Natural killer cell (primary cell): ENCODE measurements around the gene PGS1. TPM values are rescaled to one million over a fixed set of nuclear protein-coding genes. Genes with fewer than 3 reads are reported as not detected.

ENCODE experiments used
- ATAC-seq, 3 donors: fragments of 150-1000 bp in 2 of 3; fragments of 200-7000 bp in 1 of 3; cut with Tn5 transposase; 1 replicate in 1 of 3; 2 replicates in 2 of 3; pipeline ENCODE4 v1.10.0; 2021; ENCODE audit warnings: mild to moderate bottlenecking in 2 of 3, moderate library complexity in 2 of 3
- DNase-seq, 2 donors: peaks; one replicate each; pipeline versions ENCODE4 v3.0.0 to v3.0.0-alpha.2; 2013 to 2021; ENCODE audit warnings: mixed read lengths in 1 of 2
- H3K27ac ChIP-seq: one replicate; pipeline ENCODE4 v1.5.1; 2013; ENCODE audit warnings: mild to moderate bottlenecking, low read length
- H3K27me3 ChIP-seq: one replicate; pipeline ENCODE4 v1.6.1; 2013; ENCODE audit warnings: low read length; ENCODE audit not compliant: control insufficient read depth, insufficient read depth
- H3K36me3 ChIP-seq: one replicate; pipeline ENCODE4 v1.6.1; 2013; ENCODE audit warnings: low read length; ENCODE audit not compliant: control insufficient read depth, insufficient read depth
- H3K4me1 ChIP-seq: one replicate; pipeline ENCODE4 v1.6.1; 2013; ENCODE audit warnings: low read length; ENCODE audit not compliant: control insufficient read depth, insufficient read depth
- H3K4me3 ChIP-seq: one replicate; pipeline ENCODE4 v1.5.1; 2013; ENCODE audit warnings: low read length
- H3K9me3 ChIP-seq: one replicate; pipeline ENCODE4 v1.6.1; 2013; ENCODE audit warnings: low read length; ENCODE audit not compliant: control insufficient read depth, insufficient read depth
- H3K27ac Mint-ChIP-seq, 2 donors: one replicate each; pipeline ENCODE4 v1.8.0; 2022; ENCODE audit warnings: mild to moderate bottlenecking in 2 of 2, mixed read lengths in 2 of 2, moderate library complexity in 1 of 2
- H3K27me3 Mint-ChIP-seq, 2 donors: one replicate each; pipeline ENCODE4 v1.8.0; 2022; ENCODE audit warnings: low read depth in 2 of 2, mixed read lengths in 2 of 2
- H3K36me3 Mint-ChIP-seq: one replicate; pipeline ENCODE4 v1.8.0; 2022; ENCODE audit warnings: mixed read lengths
- H3K4me1 Mint-ChIP-seq, 2 donors: one replicate each; pipeline ENCODE4 v1.8.0; 2022; ENCODE audit warnings: mixed read lengths in 2 of 2
- H3K4me3 Mint-ChIP-seq: one replicate; pipeline ENCODE4 v1.8.0; 2022; ENCODE audit warnings: mild to moderate bottlenecking, moderate library complexity, mixed read lengths
- H3K9me3 Mint-ChIP-seq, 2 donors: one replicate each; pipeline ENCODE4 v1.8.0; 2022; ENCODE audit warnings: mixed read lengths in 2 of 2
- WGBS: methylation state at CpG from one replicate; pipeline ENCODE4 v1.1.7; 2013; ENCODE audit warnings: missing lambda C conversion rate; ENCODE audit not compliant: insufficient coverage; 5-methylcytosine and 5-hydroxymethylcytosine counted together
- intact Hi-C: fragments of 100-400 bp; cut with micrococcal nuclease; formaldehyde crosslinking; loops from one replicate; pipeline ENCODE4 v1.14.2; 2022
- total RNA-seq, 4 donors: library from RNA; stranded (reverse); fragments of 120-200 nt in 1 of 4; gene quantifications; one replicate each; pipeline versions ENCODE4 v1.2.3 to v1.2.4, GENCODE V29; 2013 to 2022
- TF ChIP-seq, protein P1 (sequence below): fragments of 200-600 bp; IDR thresholded peaks from one replicate; pipeline ENCODE4 v1.8.0; 2022; ENCODE audit warnings: antibody characterized with exemption

The PGS1 gene
- total RNA-seq, 3 donors from 2014 or later (not counting 1 experiment from before 2014, with no cell fraction given) = 47.9 to 53.6 (median 48.3) TPM

DNA sequence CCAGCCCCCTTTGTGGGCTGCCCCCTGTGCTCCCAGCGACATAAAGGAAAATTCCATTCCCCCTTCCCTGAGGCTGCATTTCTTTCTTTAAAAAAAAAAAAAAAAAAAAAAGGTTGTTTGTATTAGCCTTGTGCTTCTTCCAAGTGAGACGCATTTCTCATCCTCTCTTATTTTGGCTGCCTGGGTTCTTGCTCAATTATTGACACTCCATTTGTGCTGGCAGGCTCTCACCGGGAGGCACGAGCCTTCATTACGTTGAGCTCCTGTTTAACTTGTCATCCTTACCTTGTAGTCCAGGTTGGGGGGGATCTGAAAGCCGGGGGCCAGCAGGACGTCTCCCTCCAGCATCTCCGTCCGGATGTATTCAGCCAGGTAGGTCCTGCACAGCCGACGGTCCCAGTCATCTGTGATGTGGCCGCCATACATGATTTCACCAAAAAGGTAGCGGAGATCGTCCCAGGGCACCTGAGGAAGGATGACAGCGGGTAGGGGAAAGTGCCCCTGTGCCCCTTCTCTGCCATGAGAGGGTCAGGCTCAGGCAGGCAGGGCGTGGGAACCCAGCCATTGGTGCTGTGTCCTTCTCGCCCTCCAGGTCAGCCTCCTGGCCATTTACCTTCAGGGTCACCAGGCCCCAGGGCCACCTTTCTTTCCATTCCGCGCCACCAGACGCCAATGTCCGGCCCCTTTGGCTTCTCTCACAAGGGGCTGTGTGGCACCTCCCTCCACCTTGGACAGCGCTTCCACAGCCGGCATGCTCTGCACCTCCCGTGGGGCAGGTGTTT lies 50.6 kb downstream of the PGS1 start:
- ATAC-seq (no peak), DNase-seq (no peak)
- H3K27ac Mint-ChIP-seq = no peak overlapping the region
- no peak overlapping the region for H3K27ac ChIP-seq
- H3K36me3 ChIP-seq = peaks cover 34% of the 10 kb centered on the region
- no peaks in the 10 kb centered on the region for H3K36me3 Mint-ChIP-seq
- no peaks in the 10 kb centered on the region for H3K27me3 Mint-ChIP-seq
- intact Hi-C loops = no loop called here
- no peaks in the 10 kb centered on the region for H3K4me1 ChIP-seq
- no peak overlapping the region for H3K4me3 ChIP-seq
- no peaks in the 10 kb centered on the region for H3K9me3 ChIP-seq
- no peaks in the 10 kb centered on the region for H3K27me3 ChIP-seq
- WGBS = 98% methylated on average over 24 of the region's 24 CpGs
- TF ChIP-seq, protein P1, sequence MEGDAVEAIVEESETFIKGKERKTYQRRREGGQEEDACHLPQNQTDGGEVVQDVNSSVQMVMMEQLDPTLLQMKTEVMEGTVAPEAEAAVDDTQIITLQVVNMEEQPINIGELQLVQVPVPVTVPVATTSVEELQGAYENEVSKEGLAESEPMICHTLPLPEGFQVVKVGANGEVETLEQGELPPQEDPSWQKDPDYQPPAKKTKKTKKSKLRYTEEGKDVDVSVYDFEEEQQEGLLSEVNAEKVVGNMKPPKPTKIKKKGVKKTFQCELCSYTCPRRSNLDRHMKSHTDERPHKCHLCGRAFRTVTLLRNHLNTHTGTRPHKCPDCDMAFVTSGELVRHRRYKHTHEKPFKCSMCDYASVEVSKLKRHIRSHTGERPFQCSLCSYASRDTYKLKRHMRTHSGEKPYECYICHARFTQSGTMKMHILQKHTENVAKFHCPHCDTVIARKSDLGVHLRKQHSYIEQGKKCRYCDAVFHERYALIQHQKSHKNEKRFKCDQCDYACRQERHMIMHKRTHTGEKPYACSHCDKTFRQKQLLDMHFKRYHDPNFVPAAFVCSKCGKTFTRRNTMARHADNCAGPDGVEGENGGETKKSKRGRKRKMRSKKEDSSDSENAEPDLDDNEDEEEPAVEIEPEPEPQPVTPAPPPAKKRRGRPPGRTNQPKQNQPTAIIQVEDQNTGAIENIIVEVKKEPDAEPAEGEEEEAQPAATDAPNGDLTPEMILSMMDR = no peak
- no peak overlapping the region for H3K4me3 Mint-ChIP-seq
- H3K9me3 Mint-ChIP-seq = no peaks in the 10 kb centered on the region
- peaks cover 0 to 8% of the 10 kb centered on the region in 2 donors for H3K4me1 Mint-ChIP-seq

DNA sequence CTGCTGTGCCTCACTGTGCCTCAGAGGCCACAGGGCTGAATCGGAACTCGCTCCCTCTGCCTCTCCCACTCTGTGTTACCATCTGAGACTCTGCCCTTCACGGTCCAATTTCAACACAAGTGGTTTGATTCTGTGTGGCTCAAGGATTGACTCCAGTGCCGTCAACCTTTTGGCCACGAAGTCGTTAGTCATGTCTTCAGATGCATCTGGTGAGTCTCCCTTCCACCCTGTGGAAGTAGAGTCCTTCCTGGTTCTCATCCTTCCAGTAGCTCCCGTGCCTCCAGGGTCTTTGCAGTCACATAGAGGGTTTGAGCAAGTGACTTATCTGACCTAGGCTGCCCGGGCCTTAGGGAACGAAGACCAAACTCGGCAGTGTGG lies 51.2 kb downstream of the PGS1 start:
- peaks cover 28% of the 10 kb centered on the region for H3K36me3 ChIP-seq
- H3K27ac ChIP-seq = no peak overlapping the region
- no peaks in the 10 kb centered on the region for H3K27me3 Mint-ChIP-seq
- no peaks in the 10 kb centered on the region for H3K9me3 Mint-ChIP-seq
- H3K36me3 Mint-ChIP-seq = no peaks in the 10 kb centered on the region
- 86% methylated on average over 10 of the region's 10 CpGs for WGBS
- H3K27me3 ChIP-seq = no peaks in the 10 kb centered on the region
- no peak for DNase-seq
- no peak overlapping the region for H3K4me3 ChIP-seq
- peak overlapping the region in 1 of 2 donors; percentile 24 for H3K27ac Mint-ChIP-seq
- H3K4me1 ChIP-seq = no peaks in the 10 kb centered on the region
- intact Hi-C loops = no loop called here
- H3K4me1 Mint-ChIP-seq = peaks cover 0 to 4% of the 10 kb centered on the region in 2 donors
- H3K4me3 Mint-ChIP-seq = no peak overlapping the region
- no peak for ATAC-seq
- TF ChIP-seq, protein P1 = no peak
- no peaks in the 10 kb centered on the region for H3K9me3 ChIP-seq

DNA sequence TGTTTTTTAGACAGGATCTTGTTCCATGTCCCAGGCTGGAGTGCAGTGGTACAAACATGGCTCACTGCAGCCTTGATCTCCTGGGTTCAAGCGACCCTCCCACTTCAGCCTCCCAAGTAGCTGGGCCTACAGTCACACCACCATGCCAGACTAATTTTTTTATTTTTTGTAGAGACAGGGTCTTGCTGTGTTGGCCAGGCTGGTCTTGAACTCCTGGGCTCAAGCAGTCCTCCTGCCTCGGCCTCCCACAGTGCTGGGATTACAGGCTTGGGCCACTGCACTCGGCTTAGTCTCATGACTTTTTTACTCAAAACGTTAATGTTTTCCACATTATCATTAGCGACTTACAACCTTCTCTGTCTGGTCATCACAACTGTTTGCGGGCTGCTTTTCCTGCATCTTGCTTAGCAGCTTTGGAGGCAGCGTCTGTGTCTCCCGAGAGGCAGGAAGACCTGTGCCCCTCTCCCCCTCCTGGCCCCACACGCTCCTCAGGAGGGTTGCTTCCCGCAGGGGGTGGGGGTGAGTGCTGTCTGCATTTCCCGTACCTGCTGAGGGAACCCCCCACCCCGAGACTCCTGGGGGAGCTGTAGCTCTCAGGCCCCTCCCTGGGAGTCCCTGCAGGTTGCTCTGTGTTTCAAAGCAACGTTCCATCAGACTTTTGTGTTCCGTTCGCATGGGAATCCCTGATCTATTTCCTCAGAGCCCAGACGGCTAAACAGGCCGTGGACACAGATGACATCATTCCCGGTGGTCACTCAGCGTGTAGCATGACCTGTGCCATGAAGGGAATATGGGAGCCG lies 52.6 kb downstream of the PGS1 start:
- DNase-seq (no peak), ATAC-seq (no peak)
- Mint-ChIP-seq H3K9me3 (no peaks in the 10 kb centered on the region), H3K4me3 (no peak overlapping the region), H3K4me1 (peaks cover 0 to 4% of the 10 kb centered on the region in 2 donors), H3K27ac (no peak overlapping the region), H3K27me3 (no peaks in the 10 kb centered on the region), H3K36me3 (no peaks in the 10 kb centered on the region)
- TF ChIP-seq, protein P1 = no peak
- Histone ChIP-seq H3K4me3 (no peak overlapping the region), H3K4me1 (no peaks in the 10 kb centered on the region), H3K9me3 (no peaks in the 10 kb centered on the region), H3K36me3 (peaks cover 16% of the 10 kb centered on the region), H3K27ac (no peak overlapping the region), H3K27me3 (no peaks in the 10 kb centered on the region)
- intact Hi-C loops = no loop called here
- 70% methylated on average over 18 of the region's 20 CpGs for WGBS
